ENCODE data around the gene TMEM171. TPM values are rescaled to one million over a fixed set of nuclear protein-coding genes. Genes with fewer than 3 reads are reported as not detected.

The TMEM171 gene
- total RNA-seq, 2 donors from 2014 or later, result 0.62 to 1.4 TPM

DNA sequence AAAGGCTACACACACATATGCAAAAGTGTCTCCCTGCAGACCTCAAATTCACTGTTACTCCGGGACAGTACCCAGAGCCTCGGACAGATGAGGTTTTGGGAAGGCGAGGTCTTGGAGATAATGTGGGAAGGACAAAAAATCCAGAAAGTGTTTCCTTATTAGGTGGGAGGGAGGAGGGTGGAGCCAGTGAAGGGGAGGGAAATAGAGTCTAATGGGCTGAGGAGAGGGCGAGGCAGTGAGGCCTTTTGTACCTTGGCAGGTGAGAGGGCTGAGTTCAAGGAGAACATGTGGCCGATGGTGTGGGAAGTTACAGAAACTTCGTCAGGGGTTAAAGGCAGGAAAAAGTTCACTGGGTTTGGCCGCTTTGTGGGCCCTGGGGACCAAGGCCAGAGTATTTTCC, 30.5 kb downstream of the TMEM171 start:
- Mint-ChIP-seq H3K36me3 (no peaks in the 10 kb centered on the region), H3K9me3 (no peaks in the 10 kb centered on the region), H3K27me3 (peaks cover 25 to 27% of the 10 kb centered on the region in 2 donors), H3K4me1 (ENCODE audit: low read depth in 2 of 2) (peaks cover 0 to 5% of the 10 kb centered on the region in 2 donors), H3K4me3 (no peak overlapping the region), H3K27ac (no peak overlapping the region)
- no peak for ATAC-seq
- no peak for DNase-seq (ENCODE audit: low spot score)

DNA sequence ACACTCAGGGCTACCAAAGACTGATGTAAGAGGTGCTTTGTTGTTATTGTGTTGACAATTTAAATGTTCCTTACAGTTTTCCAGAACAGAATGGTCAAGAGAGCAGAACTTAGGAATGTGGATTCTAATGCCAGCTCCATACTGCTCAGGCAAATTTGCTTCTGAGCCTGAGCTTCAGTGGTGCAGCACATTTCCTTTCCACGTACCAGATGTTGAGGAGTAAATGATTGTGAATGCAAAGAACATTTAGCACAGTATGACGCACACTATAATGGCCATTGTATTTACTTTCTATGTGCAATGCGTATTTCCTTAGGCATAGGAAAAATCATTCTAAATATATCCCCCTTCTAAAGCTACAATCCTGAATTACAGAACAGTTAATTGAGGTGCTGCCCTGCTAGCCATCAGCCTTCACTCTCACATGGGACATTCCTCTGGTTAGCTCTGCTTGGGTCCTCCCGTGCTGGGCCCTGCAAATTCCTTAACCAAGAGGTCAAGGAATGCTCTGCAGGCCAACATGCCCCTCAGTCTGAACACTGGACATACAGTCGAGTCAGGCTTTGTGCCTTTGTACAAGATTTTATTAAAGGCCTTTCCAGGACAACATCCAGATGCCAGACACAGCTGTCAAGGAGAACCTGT, 31.5 kb downstream of the TMEM171 start:
- Mint-ChIP-seq H3K27me3 (peaks cover 24 to 29% of the 10 kb centered on the region in 2 donors), H3K9me3 (no peaks in the 10 kb centered on the region), H3K4me3 (no peak overlapping the region), H3K36me3 (no peaks in the 10 kb centered on the region), H3K27ac (no peak overlapping the region), H3K4me1 (ENCODE audit: low read depth in 2 of 2) (peaks cover 0 to 5% of the 10 kb centered on the region in 2 donors)
- ATAC-seq (no peak), DNase-seq (ENCODE audit: low spot score) (no peak)

DNA sequence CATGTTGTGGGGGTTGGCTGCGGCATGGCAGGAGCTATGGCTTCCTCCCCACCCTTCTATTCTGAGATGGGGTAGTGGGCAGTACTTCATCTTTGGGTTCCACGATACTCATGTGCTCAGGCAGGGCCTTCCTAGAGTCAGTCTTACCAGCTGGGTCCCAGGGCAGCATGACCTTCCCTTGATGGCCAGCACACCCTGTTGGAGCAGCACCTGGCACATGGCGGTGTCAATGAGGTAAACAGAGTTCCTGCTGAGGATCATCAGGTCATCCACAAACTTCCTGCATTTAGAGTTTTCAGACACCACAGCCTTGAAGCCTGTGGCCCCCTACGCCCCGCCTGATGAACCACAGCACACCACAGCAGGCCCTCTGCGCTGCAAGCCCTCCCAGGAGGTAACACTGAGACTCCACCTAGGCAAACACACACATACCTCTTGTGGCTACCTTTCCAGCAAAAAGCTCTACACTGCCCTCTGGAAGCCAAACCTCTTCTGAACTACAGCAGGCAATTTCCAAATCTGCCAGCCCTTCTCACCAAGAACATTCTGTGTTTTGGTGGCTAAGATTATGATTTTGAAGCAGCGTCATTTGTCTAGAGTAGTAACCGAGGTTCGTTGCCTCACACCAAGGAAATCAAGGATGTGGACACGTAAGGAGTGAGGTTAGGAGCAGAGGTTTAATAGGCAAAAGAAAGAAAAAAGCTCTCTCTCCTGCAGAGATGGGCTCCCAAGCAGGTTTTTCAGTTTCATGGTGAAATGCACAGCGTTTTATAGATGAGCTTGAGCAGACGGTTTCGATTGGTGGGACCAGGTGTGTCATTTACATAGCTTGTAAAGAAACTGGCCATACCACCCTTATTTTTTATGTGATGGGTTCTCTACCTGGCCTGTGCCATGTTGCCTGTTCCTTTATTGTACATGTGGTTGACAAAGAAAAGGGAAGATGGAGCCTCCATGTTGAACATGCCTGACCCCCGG, 32.3 kb downstream of the TMEM171 start:
- H3K4me3 Mint-ChIP-seq, result no peak overlapping the region
- H3K4me1 Mint-ChIP-seq (ENCODE audit: low read depth in 2 of 2), result peaks cover 0 to 5% of the 10 kb centered on the region in 2 donors
- no peaks in the 10 kb centered on the region for H3K9me3 Mint-ChIP-seq
- ATAC-seq (peak in 1 of 2 donors; percentile 56), DNase-seq (ENCODE audit: low spot score) (no peak)
- peaks cover 31 to 32% of the 10 kb centered on the region in 2 donors for H3K27me3 Mint-ChIP-seq
- no peak overlapping the region for H3K27ac Mint-ChIP-seq
- H3K36me3 Mint-ChIP-seq, result no peaks in the 10 kb centered on the region

DNA sequence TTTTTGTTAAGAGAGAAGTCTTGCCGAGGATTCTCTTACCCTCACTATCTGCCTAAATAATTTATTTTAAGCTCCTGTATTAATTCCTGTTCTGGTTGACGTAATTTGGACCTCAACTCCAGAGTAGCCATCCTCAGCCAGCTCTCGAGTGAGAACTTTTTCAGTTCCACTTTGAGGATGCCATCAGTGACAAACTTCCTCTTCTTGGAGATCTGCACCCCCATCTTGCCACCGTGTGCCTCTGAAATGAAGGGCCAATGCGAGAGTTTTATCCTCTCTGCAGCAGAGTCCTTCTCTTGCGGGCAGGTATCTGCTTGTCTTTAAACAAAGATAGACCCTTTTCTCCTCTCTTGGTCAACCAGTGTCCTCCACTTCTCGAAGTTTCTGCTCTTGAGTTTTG, 33.1 kb downstream of the TMEM171 start:
- peaks cover 0 to 6% of the 10 kb centered on the region in 2 donors for H3K4me1 Mint-ChIP-seq (ENCODE audit: low read depth in 2 of 2)
- no peak overlapping the region for H3K4me3 Mint-ChIP-seq
- no peak overlapping the region for H3K27ac Mint-ChIP-seq
- ATAC-seq (no peak), DNase-seq (ENCODE audit: low spot score) (no peak)
- H3K9me3 Mint-ChIP-seq, result no peaks in the 10 kb centered on the region
- no peaks in the 10 kb centered on the region for H3K36me3 Mint-ChIP-seq
- peaks cover 36 to 40% of the 10 kb centered on the region in 2 donors for H3K27me3 Mint-ChIP-seq

DNA sequence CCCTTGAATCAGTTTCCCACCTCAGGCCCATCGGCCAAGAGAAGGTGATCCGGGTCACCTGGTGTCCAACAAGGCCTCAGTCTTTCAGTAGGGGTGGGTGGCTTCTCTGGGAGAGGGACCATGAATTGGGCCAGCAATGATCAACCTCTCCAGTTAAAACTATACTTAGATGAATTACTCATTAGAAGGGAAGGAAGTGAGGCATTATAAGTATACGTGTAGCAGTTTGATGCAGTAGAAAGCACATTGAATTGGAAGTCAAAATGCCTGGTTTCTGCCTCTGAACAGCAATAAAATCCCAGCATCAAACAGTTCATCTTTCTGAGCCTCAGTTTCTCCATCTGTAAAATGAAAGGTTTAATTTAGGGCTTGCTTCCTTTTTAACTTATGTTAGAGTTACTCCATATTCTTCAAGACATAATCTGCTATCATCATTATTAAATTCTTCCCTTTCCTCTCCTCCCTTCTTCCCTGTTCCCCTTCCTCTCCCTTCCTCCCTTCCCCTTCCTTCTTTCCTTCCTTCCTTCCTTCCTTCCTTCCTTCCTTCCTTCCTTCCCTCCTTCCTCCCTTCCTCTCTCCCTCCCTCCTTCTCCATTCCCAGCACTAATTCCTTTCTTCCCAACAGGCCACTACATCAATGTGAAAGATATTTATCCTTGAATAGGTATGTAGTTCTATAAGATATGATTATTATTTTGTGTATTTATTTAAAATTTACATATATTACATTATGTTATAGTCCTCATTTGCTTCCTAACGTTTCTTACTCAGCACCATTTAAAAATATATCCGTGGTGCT, 34.0 kb downstream of the TMEM171 start:
- DNase-seq (ENCODE audit: low spot score), result no peak
- Mint-ChIP-seq H3K4me3 (no peak overlapping the region), H3K27me3 (peaks cover 37 to 38% of the 10 kb centered on the region in 2 donors)

DNA sequence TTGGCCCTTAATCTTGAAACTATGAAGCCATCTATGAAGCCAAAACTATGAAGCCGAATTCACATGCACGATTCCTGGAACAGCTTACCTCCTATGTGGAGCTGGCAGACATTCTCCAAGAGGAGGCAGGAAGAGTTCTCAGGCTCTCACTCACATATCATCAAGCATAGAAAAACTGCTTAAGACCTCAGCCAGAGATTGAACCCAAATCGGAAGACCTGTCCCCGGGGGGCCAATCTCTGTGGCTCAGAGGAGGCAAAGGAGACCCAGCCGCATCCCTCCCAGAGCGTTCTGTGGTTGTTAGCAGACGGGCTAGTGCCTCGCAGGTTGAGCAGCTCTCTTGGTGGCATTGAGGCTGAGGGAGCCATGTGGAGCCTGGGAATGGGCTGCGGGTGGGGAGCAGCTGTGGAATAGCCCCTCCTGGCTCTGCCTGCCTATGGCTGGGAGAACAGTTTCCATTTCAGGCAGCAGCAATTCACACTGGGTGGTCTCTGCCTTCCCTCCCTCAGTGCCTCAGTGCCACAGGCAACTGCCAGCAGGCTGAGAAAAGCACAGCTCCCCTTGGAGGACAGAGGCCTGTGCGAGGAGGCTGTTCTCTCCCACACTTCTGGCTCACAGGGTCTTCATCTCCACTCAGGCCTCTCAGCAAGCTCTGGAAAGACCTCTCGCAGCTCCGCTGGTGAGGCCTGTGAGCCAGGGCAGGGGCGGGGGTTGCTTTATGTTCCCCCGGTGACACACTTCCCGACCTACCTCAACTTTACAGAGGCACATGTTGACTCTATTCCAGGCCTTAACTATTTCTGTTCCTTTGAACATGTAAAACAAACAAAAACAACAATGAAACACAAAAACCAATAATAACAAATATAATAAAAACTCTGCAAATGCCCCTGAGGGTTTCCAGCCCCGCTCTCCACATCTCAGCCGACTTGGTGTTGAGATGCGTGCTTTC, 35.2 kb downstream of the TMEM171 start:
- H3K36me3 Mint-ChIP-seq, result no peaks in the 10 kb centered on the region
- ATAC-seq, result no peak
- H3K9me3 Mint-ChIP-seq, result no peaks in the 10 kb centered on the region
- H3K27me3 Mint-ChIP-seq, result peaks cover 33 to 38% of the 10 kb centered on the region in 2 donors
- H3K4me1 Mint-ChIP-seq (ENCODE audit: low read depth in 2 of 2), result peaks cover 14 to 21% of the 10 kb centered on the region in 2 donors
- no peak overlapping the region for H3K4me3 Mint-ChIP-seq
- no peak overlapping the region for H3K27ac Mint-ChIP-seq
- no peak for DNase-seq (ENCODE audit: low spot score)

More for the DNA sequence above, 34.0 kb downstream of the TMEM171 start:
- Mint-ChIP-seq H3K4me1 (ENCODE audit: low read depth in 2 of 2) (peaks cover 2 to 10% of the 10 kb centered on the region in 2 donors), H3K9me3 (no peaks in the 10 kb centered on the region), H3K27ac (no peak overlapping the region), H3K36me3 (no peaks in the 10 kb centered on the region)
- no peak for ATAC-seq

DNA sequence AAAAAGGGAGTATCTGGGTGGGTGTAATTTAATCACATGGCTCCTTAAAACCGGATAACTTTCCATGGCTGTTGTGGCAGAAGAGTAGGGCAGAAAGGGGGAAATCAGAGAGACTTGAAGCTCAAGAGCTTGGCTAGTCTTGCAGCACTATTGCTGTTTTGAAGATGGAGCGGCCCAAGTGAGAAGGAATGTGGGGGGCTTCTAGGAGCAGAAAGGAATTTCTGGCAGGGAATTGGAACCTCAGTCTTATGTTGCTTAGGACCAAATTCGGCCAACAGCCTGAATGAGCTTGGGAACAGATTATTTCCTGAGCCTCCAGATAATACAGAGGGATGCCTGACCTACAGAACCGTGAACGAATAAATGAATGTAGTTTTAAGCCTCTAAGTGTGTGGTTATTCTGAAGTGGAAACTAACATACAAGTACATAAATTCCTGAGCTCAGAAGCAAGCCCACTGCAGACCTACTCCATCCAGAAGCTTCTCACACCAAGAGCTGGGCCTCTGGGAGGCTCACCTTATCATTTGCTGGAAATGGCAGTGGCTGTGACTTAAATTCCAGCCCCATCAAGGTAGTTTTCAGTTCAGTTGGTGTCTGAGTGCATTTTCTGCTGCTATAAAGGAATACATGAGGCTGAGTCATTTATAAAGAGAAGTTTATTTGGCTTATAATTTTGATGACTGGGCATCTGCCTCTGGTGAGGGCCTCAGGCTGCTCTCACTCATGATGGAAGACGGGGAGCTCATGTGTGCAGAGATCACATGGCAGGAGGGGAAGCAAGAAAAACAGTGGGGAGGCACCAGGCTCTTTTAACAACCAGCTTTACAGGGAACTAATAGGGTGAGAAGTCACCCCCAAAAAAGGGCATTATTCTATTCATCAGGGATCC, 37.3 kb downstream of the TMEM171 start:
- DNase-seq (ENCODE audit: low spot score) (no peak), ATAC-seq (no peak)
- peaks cover 33 to 42% of the 10 kb centered on the region in 2 donors for H3K27me3 Mint-ChIP-seq
- H3K27ac Mint-ChIP-seq, result no peak overlapping the region
- H3K36me3 Mint-ChIP-seq, result no peaks in the 10 kb centered on the region
- H3K4me3 Mint-ChIP-seq, result no peak overlapping the region
- no peaks in the 10 kb centered on the region for H3K9me3 Mint-ChIP-seq
- peaks cover 21 to 22% of the 10 kb centered on the region in 2 donors for H3K4me1 Mint-ChIP-seq (ENCODE audit: low read depth in 2 of 2)

DNA sequence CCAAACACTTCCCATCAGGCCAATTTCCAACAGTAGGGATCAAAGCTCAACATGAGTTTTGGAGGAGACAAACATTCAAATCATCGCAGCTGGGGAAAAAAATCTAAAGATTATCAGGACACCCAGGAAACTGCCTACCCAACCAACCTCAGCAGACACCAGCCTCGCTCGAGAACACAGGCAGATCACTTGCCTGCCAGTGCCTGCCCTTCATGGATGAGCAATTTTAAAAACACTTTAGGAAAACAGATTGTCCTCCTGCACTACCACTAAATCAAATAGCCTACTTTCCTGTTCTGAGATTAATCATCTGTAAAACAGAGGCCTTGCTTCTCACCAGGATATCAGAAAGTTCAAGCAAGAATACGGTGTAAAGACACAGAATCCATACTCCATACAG, 37.9 kb downstream of the TMEM171 start:
- H3K27me3 Mint-ChIP-seq, result peaks cover 31 to 42% of the 10 kb centered on the region in 2 donors
- peaks cover 20 to 21% of the 10 kb centered on the region in 2 donors for H3K4me1 Mint-ChIP-seq (ENCODE audit: low read depth in 2 of 2)
- ATAC-seq (no peak), DNase-seq (ENCODE audit: low spot score) (no peak)
- H3K9me3 Mint-ChIP-seq, result no peaks in the 10 kb centered on the region
- H3K4me3 Mint-ChIP-seq, result no peak overlapping the region
- no peaks in the 10 kb centered on the region for H3K36me3 Mint-ChIP-seq
- H3K27ac Mint-ChIP-seq, result no peak overlapping the region

DNA sequence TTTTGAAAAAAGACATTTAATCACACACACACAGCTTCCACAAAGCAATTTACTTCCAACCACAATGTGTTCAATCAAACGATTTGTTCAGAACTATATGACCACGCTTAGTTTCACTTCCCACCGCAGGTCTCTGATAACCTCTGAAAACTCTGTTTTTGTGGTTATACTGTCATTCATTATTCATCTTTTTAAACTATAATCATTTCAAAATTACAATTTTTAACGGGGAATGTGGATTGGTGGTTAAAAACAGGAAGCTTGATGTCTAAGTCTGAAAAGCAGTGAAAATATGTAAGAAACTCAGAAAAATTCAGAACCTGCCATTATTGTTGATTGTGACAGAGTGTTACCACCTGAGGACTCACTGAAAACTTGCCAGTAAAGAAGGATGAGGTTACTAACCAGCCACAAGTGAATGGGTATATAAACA, 39.9 kb downstream of the TMEM171 start:
- Mint-ChIP-seq H3K4me3 (peak overlapping the region; percentile 38), H3K27me3 (peaks cover 32 to 41% of the 10 kb centered on the region in 2 donors), H3K27ac (no peak overlapping the region), H3K4me1 (ENCODE audit: low read depth in 2 of 2) (peaks cover 20 to 21% of the 10 kb centered on the region in 2 donors), H3K9me3 (no peaks in the 10 kb centered on the region), H3K36me3 (no peaks in the 10 kb centered on the region)
- ATAC-seq (peak; percentile 88 to 94), DNase-seq (ENCODE audit: low spot score) (no peak)

DNA sequence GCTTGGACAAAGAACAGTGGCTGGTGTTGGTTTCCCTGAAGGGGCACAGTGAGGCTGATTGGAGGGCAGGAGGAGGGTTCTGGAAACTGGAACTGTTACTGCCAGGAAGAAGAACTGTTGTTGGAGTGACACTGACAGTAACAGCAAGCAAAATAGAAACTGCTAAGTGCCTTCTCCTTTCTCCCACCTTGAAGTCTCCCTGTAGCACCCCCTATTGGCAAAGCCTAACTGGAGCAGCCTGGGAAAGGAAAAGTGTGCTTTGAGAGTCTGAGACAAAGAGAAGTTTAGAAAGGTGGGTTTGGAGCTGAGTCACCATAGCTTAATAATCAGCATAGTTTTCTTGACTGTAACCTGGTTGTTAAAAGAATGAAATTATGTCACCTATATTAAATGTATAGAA, 50.1 kb downstream of the TMEM171 start:
- Mint-ChIP-seq H3K36me3 (no peaks in the 10 kb centered on the region), H3K27ac (no peak overlapping the region), H3K9me3 (no peaks in the 10 kb centered on the region), H3K4me1 (ENCODE audit: low read depth in 2 of 2) (peaks cover 6 to 7% of the 10 kb centered on the region in 2 donors), H3K27me3 (peaks cover 37 to 62% of the 10 kb centered on the region in 2 donors), H3K4me3 (no peak overlapping the region)
- DNase-seq (ENCODE audit: low spot score) (no peak), ATAC-seq (no peak)

DNA sequence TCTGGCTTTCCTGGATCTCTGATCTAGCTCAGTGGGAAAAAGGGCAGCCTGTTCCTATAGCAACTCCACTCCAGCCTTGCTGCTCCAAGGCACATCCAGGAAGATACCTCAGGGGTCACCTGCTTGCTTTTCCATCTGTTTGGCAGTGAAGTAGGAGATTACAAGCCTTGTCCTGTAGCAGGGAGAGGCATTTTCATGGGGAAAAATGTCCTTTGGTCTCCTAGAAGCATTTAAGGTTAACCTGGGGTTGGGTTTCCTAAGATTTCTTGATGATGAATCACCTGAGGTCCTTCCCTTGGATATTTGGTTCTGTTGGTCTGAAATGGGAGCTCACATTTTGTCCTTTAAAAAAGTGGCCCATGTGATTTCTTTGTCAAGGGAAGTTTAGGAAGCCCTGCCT, 51.1 kb downstream of the TMEM171 start:
- Mint-ChIP-seq H3K27ac (no peak overlapping the region), H3K27me3 (peaks cover 39 to 54% of the 10 kb centered on the region in 2 donors)
- ATAC-seq, result no peak

DNA sequence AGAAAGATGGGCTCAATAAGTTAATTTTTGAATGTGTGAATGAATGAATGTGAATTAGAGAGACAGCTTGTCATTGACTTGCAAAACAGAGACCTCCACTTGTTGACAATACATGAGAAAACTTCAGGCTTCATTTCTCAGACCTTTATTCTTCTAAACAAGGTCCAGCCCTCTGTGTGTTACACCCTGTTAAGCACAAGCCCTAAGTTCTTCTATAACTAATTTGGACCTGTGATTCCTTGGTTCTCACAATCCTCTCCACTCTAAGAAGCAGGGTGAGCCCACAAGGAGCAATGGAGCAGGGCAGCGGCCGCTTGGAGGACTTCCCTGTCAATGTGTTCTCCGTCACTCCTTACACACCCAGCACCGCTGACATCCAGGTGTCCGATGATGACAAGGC, 52.6 kb downstream of the TMEM171 start, which contains the start of gene TMEM174:
TSS of gene TMEM174 (plus strand) at position 243 of the 400 bp plus-strand sequence. CDS start at position 294, 51 bp downstream.
- H3K4me3 Mint-ChIP-seq, result no peak within 1 kb of the TSS
- H3K9me3 Mint-ChIP-seq, result no peaks in the 10 kb centered on the region
- peaks cover 35 to 58% of the 10 kb centered on the region in 2 donors for H3K27me3 Mint-ChIP-seq
- DNase-seq (ENCODE audit: low spot score), result no peak
- ATAC-seq, result no peak
- no peaks in the 10 kb centered on the region for H3K36me3 Mint-ChIP-seq
- H3K4me1 Mint-ChIP-seq (ENCODE audit: low read depth in 2 of 2), result peaks cover 6 to 7% of the 10 kb centered on the region in 2 donors
- H3K27ac Mint-ChIP-seq, result no peak within 1 kb of the TSS

More for the DNA sequence above, 51.1 kb downstream of the TMEM171 start:
- no peaks in the 10 kb centered on the region for H3K36me3 Mint-ChIP-seq
- no peak for DNase-seq (ENCODE audit: low spot score)
- no peaks in the 10 kb centered on the region for H3K9me3 Mint-ChIP-seq
- peaks cover 6 to 7% of the 10 kb centered on the region in 2 donors for H3K4me1 Mint-ChIP-seq (ENCODE audit: low read depth in 2 of 2)
- H3K4me3 Mint-ChIP-seq, result no peak overlapping the region

Measured in natural killer cell treated with Interleukin-12 subunit alpha and Interleukin-12 subunit beta and Interleukin-15 and Interleukin-18, amount 100 ng/mL, for 72 hours (primary cell).